ENCODE measurements around the gene PLCB3.

DNA sequence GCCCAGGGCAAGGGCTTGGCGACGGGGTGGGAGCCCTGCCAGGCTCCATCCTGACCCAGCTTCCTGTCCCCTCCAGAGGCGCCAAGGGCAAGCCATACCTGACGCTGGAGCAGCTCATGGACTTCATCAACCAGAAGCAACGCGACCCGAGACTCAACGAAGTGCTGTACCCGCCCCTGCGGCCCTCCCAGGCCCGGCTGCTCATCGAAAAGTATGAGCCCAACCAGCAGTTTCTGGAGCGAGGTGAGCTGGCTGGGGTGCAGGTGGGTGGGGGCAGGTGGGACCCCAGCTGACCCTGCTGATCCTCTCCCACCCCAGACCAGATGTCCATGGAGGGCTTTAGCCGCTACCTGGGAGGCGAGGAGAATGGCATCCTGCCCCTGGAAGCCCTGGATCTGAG, 5.0 kb downstream of the PLCB3 start:
- TF ChIP-seq POLR2AphosphoS5 (IDR thresholded peaks at IDR 0.05; ENCODE audit: low read depth, low read length) (no peak), FOXP2 (optimal IDR thresholded peaks at IDR 0.05; ENCODE audit: borderline replicate concordance, extremely low read depth, extremely low read length, insufficient read depth) (no peak), SIN3A (IDR thresholded peaks at IDR 0.05; ENCODE audit: borderline replicate concordance, insufficient read depth, low read length) (no peak), TAF1 (IDR thresholded peaks at IDR 0.05; ENCODE audit: borderline replicate concordance, insufficient read depth, low read length) (no peak)
- TF ChIP-seq, protein P1, sequence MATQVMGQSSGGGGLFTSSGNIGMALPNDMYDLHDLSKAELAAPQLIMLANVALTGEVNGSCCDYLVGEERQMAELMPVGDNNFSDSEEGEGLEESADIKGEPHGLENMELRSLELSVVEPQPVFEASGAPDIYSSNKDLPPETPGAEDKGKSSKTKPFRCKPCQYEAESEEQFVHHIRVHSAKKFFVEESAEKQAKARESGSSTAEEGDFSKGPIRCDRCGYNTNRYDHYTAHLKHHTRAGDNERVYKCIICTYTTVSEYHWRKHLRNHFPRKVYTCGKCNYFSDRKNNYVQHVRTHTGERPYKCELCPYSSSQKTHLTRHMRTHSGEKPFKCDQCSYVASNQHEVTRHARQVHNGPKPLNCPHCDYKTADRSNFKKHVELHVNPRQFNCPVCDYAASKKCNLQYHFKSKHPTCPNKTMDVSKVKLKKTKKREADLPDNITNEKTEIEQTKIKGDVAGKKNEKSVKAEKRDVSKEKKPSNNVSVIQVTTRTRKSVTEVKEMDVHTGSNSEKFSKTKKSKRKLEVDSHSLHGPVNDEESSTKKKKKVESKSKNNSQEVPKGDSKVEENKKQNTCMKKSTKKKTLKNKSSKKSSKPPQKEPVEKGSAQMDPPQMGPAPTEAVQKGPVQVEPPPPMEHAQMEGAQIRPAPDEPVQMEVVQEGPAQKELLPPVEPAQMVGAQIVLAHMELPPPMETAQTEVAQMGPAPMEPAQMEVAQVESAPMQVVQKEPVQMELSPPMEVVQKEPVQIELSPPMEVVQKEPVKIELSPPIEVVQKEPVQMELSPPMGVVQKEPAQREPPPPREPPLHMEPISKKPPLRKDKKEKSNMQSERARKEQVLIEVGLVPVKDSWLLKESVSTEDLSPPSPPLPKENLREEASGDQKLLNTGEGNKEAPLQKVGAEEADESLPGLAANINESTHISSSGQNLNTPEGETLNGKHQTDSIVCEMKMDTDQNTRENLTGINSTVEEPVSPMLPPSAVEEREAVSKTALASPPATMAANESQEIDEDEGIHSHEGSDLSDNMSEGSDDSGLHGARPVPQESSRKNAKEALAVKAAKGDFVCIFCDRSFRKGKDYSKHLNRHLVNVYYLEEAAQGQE (IDR thresholded peaks at IDR 0.05; ENCODE audit: insufficient read depth in 1 of 2, low read depth in 2 of 2, low read length in 2 of 2), result no peak
